SK-N-SH (cell line): ENCODE results near the gene ILK. TPM values are rescaled to one million over a fixed set of nuclear protein-coding genes. Genes with fewer than 3 reads are reported as not detected.

Source experiments
- CTCF ChIA-PET: fragments of 300-600, 350-600 bp; formaldehyde crosslinking; extraction: SDS; loops from one replicate; lab custom pipeline; 2021; lab: Yijun Ruan, JAX
- POLR2A ChIA-PET: fragments of 350-600 bp; sonication (Branson Sonifier 250); formaldehyde crosslinking; extraction: SDS; loops from one replicate; lab custom pipeline; 2020; ENCODE audit warnings: antibody characterized with exemption, inconsistent platforms; lab: Yijun Ruan, JAX
- DNase-seq: peaks from one replicate; pipeline ENCODE4 v3.0.0; 2012
- H2AFZ ChIP-seq: fragments of 200-600 bp; sonication (generic); 2 replicates; pipeline ENCODE4 v1.8.1; 2016; ENCODE audit warnings: antibody characterized with exemption, mild to moderate bottlenecking, low read depth
- H3F3A ChIP-seq: fragments of 200-600 bp; sonication (generic); replicated peaks from 2 replicates; pipeline ENCODE3; 2016; ENCODE audit warnings: antibody characterized with exemption, mild to moderate bottlenecking; ENCODE audit not compliant: insufficient read depth
- H3K27ac ChIP-seq, 2 experiments: fragments of 200-500 bp in 1 of 2; fragments of 200-600 bp in 1 of 2; sonication (Bioruptor generic) in 1 of 2; sonication (generic), shearing (Covaris generic) in 1 of 2; 2 replicates each; pipeline versions ENCODE4 v1.5.1 to v1.6.1; 2014 to 2016; ENCODE audit warnings: low read depth in 2 of 2, inconsistent platforms in 1 of 2, low read length in 1 of 2, mild to moderate bottlenecking in 1 of 2, mixed read lengths in 1 of 2
- H3K27me3 ChIP-seq: fragments of 200-600 bp; sonication (generic), shearing (Covaris generic); 2 replicates; pipeline ENCODE4 v1.6.1; 2016; ENCODE audit warnings: mixed run types; ENCODE audit not compliant: insufficient read depth
- H3K36me3 ChIP-seq, 2 experiments: fragments of 200-500 bp in 1 of 2; fragments of 200-600 bp in 1 of 2; sonication (Bioruptor generic) in 1 of 2; sonication (generic) in 1 of 2; replicated peaks in 1 of 2; 2 replicates each; pipeline versions ENCODE3 to v1.5.1; 2014 to 2016; ENCODE audit warnings: low read length in 1 of 2, mild to moderate bottlenecking in 1 of 2; ENCODE audit not compliant: insufficient read depth in 2 of 2, control insufficient read depth in 1 of 2
- H3K4me1 ChIP-seq, 2 experiments: fragments of 200-500 bp in 1 of 2; fragments of 200-600 bp in 1 of 2; sonication (Bioruptor generic) in 1 of 2; sonication (generic), shearing (Covaris generic) in 1 of 2; 2 replicates each; pipeline versions ENCODE4 v1.5.1 to v1.6.1; 2014 to 2016; ENCODE audit warnings: low read depth in 1 of 2, low read length in 1 of 2, mixed run types in 1 of 2; ENCODE audit not compliant: insufficient read depth in 2 of 2, control insufficient read depth in 1 of 2
- H3K4me2 ChIP-seq: fragments of 200-600 bp; sonication (generic), shearing (Covaris generic); 2 replicates; pipeline ENCODE4 v1.6.1; 2017; ENCODE audit warnings: mixed run types
- H3K4me3 ChIP-seq, 2 experiments: fragments of 200-500 bp in 1 of 2; fragments of 200-600 bp in 1 of 2; sonication (Bioruptor generic) in 1 of 2; sonication (generic), shearing (Covaris generic) in 1 of 2; 2 replicates each; pipeline versions ENCODE4 v1.5.1 to v1.8.1; 2014 to 2016; ENCODE audit warnings: low read depth in 2 of 2, inconsistent platforms in 1 of 2, low read length in 1 of 2, mild to moderate bottlenecking in 1 of 2, mixed read lengths in 1 of 2, moderate library complexity in 1 of 2
- H3K79me2 ChIP-seq: fragments of 200-600 bp; sonication (generic); 2 replicates; pipeline ENCODE4 v1.8.1; 2017; ENCODE audit warnings: mild to moderate bottlenecking; ENCODE audit not compliant: insufficient read depth
- H3K9ac ChIP-seq: fragments of 200-600 bp; sonication (generic); 2 replicates; pipeline ENCODE4 v1.6.1; 2017; ENCODE audit warnings: mixed run types
- H3K9me2 ChIP-seq: fragments of 200-600 bp; sonication (generic); 2 replicates; pipeline ENCODE4 v1.6.1; 2017; ENCODE audit warnings: mixed run types
- H3K9me3 ChIP-seq: fragments of 200-600 bp; sonication (generic); 2 replicates; pipeline ENCODE4 v1.6.1; 2017; ENCODE audit warnings: mixed run types, mild to moderate bottlenecking, moderate library complexity
- H4K20me1 ChIP-seq: fragments of 200-600 bp; sonication (generic); 2 replicates; pipeline ENCODE4 v1.6.1; 2017; ENCODE audit warnings: mild to moderate bottlenecking, mixed run types; ENCODE audit not compliant: insufficient read depth
- CHD2 ChIP-seq: fragments of 150-350 bp; IDR thresholded peaks from 2 replicates; pipeline ENCODE4 v1.6.1; 2018; ENCODE audit warnings: low read length; ENCODE audit not compliant: partially characterized antibody
- EP300 ChIP-seq, 2 experiments: IDR thresholded peaks; 2 replicates each; pipeline versions ENCODE4 v1.4.0 to v1.6.1; 2012; ENCODE audit warnings: borderline replicate concordance in 1 of 2, low read depth in 1 of 2, low read length in 1 of 2
- FOXJ3 ChIP-seq: sonication (generic); formaldehyde crosslinking; IDR thresholded peaks from 2 replicates; pipeline ENCODE4 v1.5.1; 2020; ENCODE audit warnings: mild to moderate bottlenecking, missing genetic modification reagents
- FOXM1 ChIP-seq: IDR thresholded peaks from 2 replicates; pipeline ENCODE4 v1.4.0; 2012; ENCODE audit warnings: low read depth, mild to moderate bottlenecking
- IRF3 ChIP-seq: fragments of 150-350 bp; IDR thresholded peaks from 2 replicates; pipeline ENCODE4 v1.6.1; 2016; ENCODE audit warnings: mild to moderate bottlenecking, low read depth, low read length
- JUND ChIP-seq: IDR thresholded peaks from 2 replicates; pipeline ENCODE4 v1.4.0; 2012
- MAX ChIP-seq: IDR thresholded peaks from 2 replicates; pipeline ENCODE4 v1.4.0; 2012; ENCODE audit warnings: low read depth
- NFIC ChIP-seq: IDR thresholded peaks from 2 replicates; pipeline ENCODE4 v1.4.0; 2012; ENCODE audit warnings: borderline replicate concordance
- NRF1 ChIP-seq: IDR thresholded peaks from 2 replicates; pipeline ENCODE4 v1.6.1; 2012; ENCODE audit warnings: low read depth, mild to moderate bottlenecking, low read length
- PBX3 ChIP-seq: IDR thresholded peaks from 2 replicates; pipeline ENCODE4; 2012
- POLR2AphosphoS5 ChIP-seq: IDR thresholded peaks from 2 replicates; pipeline ENCODE4 v1.6.1; 2012; ENCODE audit warnings: low read depth, low read length
- RAD21 ChIP-seq: IDR thresholded peaks from 2 replicates; pipeline ENCODE4 v1.6.1; 2012; ENCODE audit warnings: mild to moderate bottlenecking, low read length
- RCOR1 ChIP-seq: fragments of 150-350 bp; IDR thresholded peaks from 2 replicates; pipeline ENCODE4 v1.6.1; 2017; ENCODE audit warnings: antibody characterized with exemption, low read length
- REST ChIP-seq: IDR thresholded peaks from 2 replicates; pipeline ENCODE4 v1.6.1; 2012; ENCODE audit warnings: mild to moderate bottlenecking, low read depth, low read length, moderate library complexity
- TCF12 ChIP-seq: IDR thresholded peaks from 2 replicates; pipeline ENCODE4 v1.4.0; 2012
- USF1 ChIP-seq: IDR thresholded peaks from 2 replicates; pipeline ENCODE4 v1.4.0; 2012; ENCODE audit warnings: low read depth, borderline replicate concordance
- WGBS: methylation state at CpG from one replicate; pipeline ENCODE4 v1.1.6; 2017; ENCODE audit warnings: low lambda C conversion rate; 5-methylcytosine and 5-hydroxymethylcytosine counted together
- polyA plus RNA-seq, 3 experiments: library from polyadenylated mRNA; depleted of rRNA; stranded (reverse); fragments of >200 nt; gene quantifications; 2 replicates each; pipeline ENCODE4 v1.2.3, GENCODE V29; 2012

The ILK gene
- polyA plus RNA-seq, 1 of the 3 experiments (the other 2 are of a cell fraction): 241 TPM

GRCh38 chr11:6608726-6609501, 5.3 kb downstream of the ILK start:
- CTCF ChIA-PET: interaction anchor here (0.6 to 2.4 kb wide), 7 partner anchors 10 to 230 kb away, joined by 3 to 9 read pairs (median 3); partner anchors contain the start of genes MRPL17 and TPP1
- Histone ChIP-seq H3K27ac (peak overlapping the region; percentile 3 to 91; a peak in 3 of 4 replicates), H3K4me1 (peaks cover 26 to 52% of the 10 kb centered on the region in 2 experiments), H3K9me3 (no peaks in the 10 kb centered on the region), H2AFZ (no peak overlapping the region), H3K4me2 (peak overlapping the region; percentile 86; the same call in 1 of the 2 replicates), H3K36me3 (peaks cover 34 to 40% of the 10 kb centered on the region in 2 experiments), H3K27me3 (no peaks in the 10 kb centered on the region), H3K4me3 (no peak overlapping the region), H4K20me1 (no peaks in the 10 kb centered on the region; the same call in 1 of the 2 replicates), H3K9ac (no peak overlapping the region), H3F3A (peaks cover 60% of the 10 kb centered on the region), H3K9me2 (no peaks in the 10 kb centered on the region), H3K79me2 (peaks cover 77% of the 10 kb centered on the region)
- TF ChIP-seq IRF3 (no peak), FOXM1 (no peak), POLR2AphosphoS5 (peak; percentile 31; the same call in 1 of the 2 replicates), JUND (no peak)
- no peak for DNase-seq
- 99% methylated on average over 14 of the region's 14 CpGs for WGBS
- POLR2A ChIA-PET: interaction anchor here (0.6 to 1.1 kb wide), 3 partner anchors 10 to 43 kb away, joined by 3 to 4 read pairs (median 3); no protein-coding TSS in a partner anchor

GRCh38 chr11:6609502-6610015, 6.0 kb downstream of the ILK start:
- H3K4me2 ChIP-seq: no peak overlapping the region
- H3K9me3 ChIP-seq: no peaks in the 10 kb centered on the region
- peaks cover 60% of the 10 kb centered on the region for H3F3A ChIP-seq
- H3K4me3 ChIP-seq: no peak overlapping the region
- no peak overlapping the region for H2AFZ ChIP-seq
- H3K36me3 ChIP-seq: peaks cover 34 to 44% of the 10 kb centered on the region in 2 experiments
- H3K4me1 ChIP-seq: peaks cover 26 to 52% of the 10 kb centered on the region in 2 experiments
- 97% methylated on average over 8 of the region's 8 CpGs for WGBS
- CTCF ChIA-PET: interaction anchor here (1.0 to 1.2 kb wide), 3 partner anchors 13 to 231 kb away, joined by 3 read pairs; no protein-coding TSS in a partner anchor
- H3K27ac ChIP-seq: peak overlapping the region in 1 of 2 experiments; percentile 91; a peak in 1 of 4 replicates
- no peak for DNase-seq
- H4K20me1 ChIP-seq: no peaks in the 10 kb centered on the region; the same call in 1 of the 2 replicates
- H3K9me2 ChIP-seq: no peaks in the 10 kb centered on the region
- no peak overlapping the region for H3K9ac ChIP-seq
- H3K27me3 ChIP-seq: no peaks in the 10 kb centered on the region
- POLR2A ChIA-PET: interaction anchor here (0.8 kb wide), 1 partner anchor 37 kb away, joined by 3 read pairs; no protein-coding TSS in a partner anchor
- peaks cover 70% of the 10 kb centered on the region for H3K79me2 ChIP-seq
- TF ChIP-seq CHD2 (no peak), EP300 (IDR thresholded peaks at IDR 0.05; ENCODE audit: borderline replicate concordance in 1 of 2, low read depth in 1 of 2, low read length in 1 of 2) (no peak), NRF1 (no peak), IRF3 (no peak), NFIC (no peak), RCOR1 (no peak), USF1 (no peak), FOXM1 (no peak), PBX3 (no peak), TCF12 (no peak), MAX (no peak), JUND (no peak), FOXJ3 (CRISPR knock-in tag) (no peak), RAD21 (no peak), REST (no peak)
